Activated CD8-positive, alpha-beta T cell treated with anti-CD3 and anti-CD28 coated beads, Interleukin-2, amount 10 ng/mL, durations not matched to agents 7 days and 5 days (primary cell): ENCODE results near the gene GOLGA6L9. TPM values are rescaled to one million over a fixed set of nuclear protein-coding genes. Genes with fewer than 3 reads are reported as not detected.
"Not testable (repeated sequence)": the region's sequence is repeated elsewhere in the genome, so short reads cannot be mapped to it uniquely, and the experiment has no call there.

Source experiments
- ATAC-seq: fragments of 150-1000 bp; cut with Tn5 transposase; one replicate; pipeline ENCODE4 v1.10.0; 2021; ENCODE audit warnings: moderate library complexity
- CTCF ChIA-PET: fragments of 350-600 bp; sonication (Branson Sonifier 250); formaldehyde crosslinking; loops from one replicate; lab custom pipeline; 2021; ENCODE audit warnings: antibody characterized with exemption; lab: Charles Lee
- POLR2A ChIA-PET: fragments of 350-600 bp; sonication (Branson Sonifier 250); formaldehyde crosslinking; loops from one replicate; lab custom pipeline; 2021; ENCODE audit warnings: antibody characterized with exemption; lab: Charles Lee
- DNase-seq: peaks from one replicate; pipeline ENCODE4 v3.0.0-alpha.2; 2020
- H3K27ac Mint-ChIP-seq: one replicate; pipeline ENCODE4 v1.8.0; 2021; ENCODE audit warnings: mild to moderate bottlenecking, mixed read lengths
- H3K27me3 Mint-ChIP-seq: one replicate; pipeline ENCODE4 v1.8.0; 2021; ENCODE audit warnings: low read depth, mixed read lengths
- H3K36me3 Mint-ChIP-seq: one replicate; pipeline ENCODE4 v1.8.0; 2021; ENCODE audit warnings: low read depth, mixed read lengths
- H3K4me1 Mint-ChIP-seq: one replicate; pipeline ENCODE4 v1.8.0; 2021; ENCODE audit warnings: low read depth, mixed read lengths
- H3K4me3 Mint-ChIP-seq: one replicate; pipeline ENCODE4 v1.8.0; 2021; ENCODE audit warnings: mild to moderate bottlenecking, mixed read lengths
- H3K9me3 Mint-ChIP-seq: one replicate; pipeline ENCODE4 v1.8.0; 2022; ENCODE audit warnings: mixed read lengths; ENCODE audit not compliant: insufficient read depth
- total RNA-seq, 2 experiments: library from RNA; stranded (reverse); gene quantifications; one replicate each; pipeline ENCODE4 v1.2.3, GENCODE V29; 2021

Gene GOLGA6L9
- total RNA-seq, 2 experiments from 2014 or later = 2.1 to 2.3 TPM

- H3K36me3 Mint-ChIP-seq, H3K27me3 Mint-ChIP-seq, DNase-seq, POLR2A ChIA-PET, ATAC-seq, H3K4me3 Mint-ChIP-seq, H3K4me1 Mint-ChIP-seq, H3K9me3 Mint-ChIP-seq, CTCF ChIA-PET, H3K27ac Mint-ChIP-seq: not testable (repeated sequence)
These were observed 23.4 kb upstream of the GOLGA6L9 start for GRCh38 chr15:82406211-82406610.

GRCh38 chr15:82410306-82410705 is 19.3 kb upstream of the GOLGA6L9 start:
- H3K9me3 Mint-ChIP-seq, CTCF ChIA-PET, H3K4me3 Mint-ChIP-seq, H3K36me3 Mint-ChIP-seq, DNase-seq, POLR2A ChIA-PET, ATAC-seq, H3K27ac Mint-ChIP-seq, H3K27me3 Mint-ChIP-seq, H3K4me1 Mint-ChIP-seq: not testable (repeated sequence)

GRCh38 chr15:82411595-82411994 is 18.0 kb upstream of the GOLGA6L9 start:
- H3K36me3 Mint-ChIP-seq, H3K4me1 Mint-ChIP-seq, CTCF ChIA-PET, ATAC-seq, H3K27ac Mint-ChIP-seq, H3K9me3 Mint-ChIP-seq, H3K4me3 Mint-ChIP-seq, H3K27me3 Mint-ChIP-seq, DNase-seq, POLR2A ChIA-PET: not testable (repeated sequence)

- DNase-seq, POLR2A ChIA-PET, H3K4me1 Mint-ChIP-seq, H3K36me3 Mint-ChIP-seq, H3K9me3 Mint-ChIP-seq, CTCF ChIA-PET, H3K4me3 Mint-ChIP-seq, H3K27me3 Mint-ChIP-seq, H3K27ac Mint-ChIP-seq, ATAC-seq: not testable (repeated sequence)
These were observed 15.0 kb upstream of the GOLGA6L9 start for GRCh38 chr15:82414525-82415191.

- H3K9me3 Mint-ChIP-seq, H3K4me3 Mint-ChIP-seq, H3K36me3 Mint-ChIP-seq, H3K4me1 Mint-ChIP-seq, POLR2A ChIA-PET, CTCF ChIA-PET, DNase-seq, H3K27me3 Mint-ChIP-seq: not testable (repeated sequence)
- peak overlapping the region; percentile 67 for H3K27ac Mint-ChIP-seq
- peak; percentile 15 for ATAC-seq
These were observed 9.1 kb upstream of the GOLGA6L9 start for GRCh38 chr15:82420516-82420915.

GRCh38 chr15:82420966-82421365 is 8.7 kb upstream of the GOLGA6L9 start:
- POLR2A ChIA-PET, H3K4me3 Mint-ChIP-seq, H3K27me3 Mint-ChIP-seq, H3K27ac Mint-ChIP-seq, H3K36me3 Mint-ChIP-seq, H3K9me3 Mint-ChIP-seq, DNase-seq, H3K4me1 Mint-ChIP-seq, CTCF ChIA-PET: not testable (repeated sequence)
- peak; percentile 63 for ATAC-seq

- POLR2A ChIA-PET, H3K4me1 Mint-ChIP-seq, ATAC-seq: not testable (repeated sequence)
These were observed 2.5 kb upstream of the GOLGA6L9 start for GRCh38 chr15:82427117-82427516.

GRCh38 chr15:82445420-82445819 is 15.8 kb downstream of the GOLGA6L9 start:
- ATAC-seq, CTCF ChIA-PET, H3K36me3 Mint-ChIP-seq, H3K27me3 Mint-ChIP-seq, POLR2A ChIA-PET, H3K4me3 Mint-ChIP-seq, H3K9me3 Mint-ChIP-seq, H3K4me1 Mint-ChIP-seq, H3K27ac Mint-ChIP-seq: not testable (repeated sequence)
- peak; percentile 23 for DNase-seq

More at GRCh38 chr15:82427117-82427516, 2.5 kb upstream of the GOLGA6L9 start:
- CTCF ChIA-PET, DNase-seq, H3K9me3 Mint-ChIP-seq, H3K36me3 Mint-ChIP-seq, H3K4me3 Mint-ChIP-seq, H3K27me3 Mint-ChIP-seq, H3K27ac Mint-ChIP-seq: not testable (repeated sequence)

- H3K4me3 Mint-ChIP-seq, CTCF ChIA-PET, H3K27ac Mint-ChIP-seq, H3K27me3 Mint-ChIP-seq, ATAC-seq, DNase-seq, H3K9me3 Mint-ChIP-seq, H3K4me1 Mint-ChIP-seq, H3K36me3 Mint-ChIP-seq, POLR2A ChIA-PET: not testable (repeated sequence)
These were observed 27.7 kb downstream of the GOLGA6L9 start for GRCh38 chr15:82457336-82457735.

GRCh38 chr15:82465629-82466028 is 36.0 kb downstream of the GOLGA6L9 start:
- H3K27ac Mint-ChIP-seq, H3K36me3 Mint-ChIP-seq, POLR2A ChIA-PET: not testable (repeated sequence)

GRCh38 chr15:82468205-82468604 is 38.6 kb downstream of the GOLGA6L9 start:
- H3K9me3 Mint-ChIP-seq, DNase-seq, H3K4me3 Mint-ChIP-seq, H3K4me1 Mint-ChIP-seq, H3K27ac Mint-ChIP-seq, H3K27me3 Mint-ChIP-seq, CTCF ChIA-PET, H3K36me3 Mint-ChIP-seq, POLR2A ChIA-PET: not testable (repeated sequence)
- peak; percentile 97 for ATAC-seq

More at GRCh38 chr15:82465629-82466028, 36.0 kb downstream of the GOLGA6L9 start:
- ATAC-seq, H3K27me3 Mint-ChIP-seq, H3K9me3 Mint-ChIP-seq, H3K4me3 Mint-ChIP-seq, H3K4me1 Mint-ChIP-seq, DNase-seq, CTCF ChIA-PET: not testable (repeated sequence)

- H3K4me3 Mint-ChIP-seq, POLR2A ChIA-PET, CTCF ChIA-PET, DNase-seq, ATAC-seq, H3K27me3 Mint-ChIP-seq, H3K36me3 Mint-ChIP-seq, H3K4me1 Mint-ChIP-seq, H3K9me3 Mint-ChIP-seq, H3K27ac Mint-ChIP-seq: not testable (repeated sequence)
These were observed 39.8 kb downstream of the GOLGA6L9 start for GRCh38 chr15:82469381-82469780.
